Activated CD4-positive, alpha-beta T cell treated with anti-CD3 and anti-CD28 coated beads for 4 hours (primary cell): ENCODE results near the gene FBXO8.
"Not testable (repeated sequence)": the region's sequence is repeated elsewhere in the genome, so short reads cannot be mapped to it uniquely, and the experiment has no call there.

Experiments
- DNase-seq, 2 donors: peaks; one replicate each; pipeline ENCODE4 v3.0.0-alpha.2; 2020

FBXO8 gene

DNA sequence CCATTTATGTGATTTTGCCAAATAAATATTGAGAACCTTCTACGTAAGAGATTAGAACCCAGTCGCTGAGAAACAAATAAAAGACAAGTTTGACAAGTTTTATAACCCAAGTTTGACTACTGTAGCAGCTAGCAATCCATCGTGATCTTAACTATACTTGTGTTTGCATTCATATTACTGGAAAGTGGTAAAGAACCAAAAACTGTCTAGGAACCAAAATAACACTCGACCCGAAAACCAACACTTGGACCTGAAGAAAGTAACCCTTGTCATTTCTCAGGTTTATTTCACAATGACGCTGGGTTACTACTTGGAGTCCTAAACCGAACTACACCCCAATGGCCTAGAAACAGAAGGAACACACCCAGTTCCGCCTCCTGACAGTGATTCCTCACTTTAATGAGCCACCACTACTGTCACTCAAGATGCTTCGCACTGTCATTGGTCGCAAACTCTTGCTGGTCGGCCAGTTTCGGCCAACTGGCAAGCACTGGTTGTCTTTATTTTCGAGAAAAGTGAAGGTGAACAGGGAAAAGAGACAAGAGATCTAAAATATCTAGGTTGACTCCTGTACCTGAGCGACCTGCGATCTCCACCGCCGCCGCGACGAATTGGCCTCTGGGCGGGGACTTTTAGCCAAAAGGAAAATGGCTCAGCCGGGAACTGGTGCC is 496 bp downstream of the FBXO8 start:
- DNase-seq = peak; percentile 70 to 71

- DNase-seq = no peak
Measured at GRCh38 chr4:174281901-174282300, 1.6 kb downstream of the FBXO8 start.

GRCh38 chr4:174281182-174281737 is 2.2 kb downstream of the FBXO8 start:
- no peak for DNase-seq

GRCh38 chr4:174279433-174280155 is 3.9 kb downstream of the FBXO8 start:
- no peak for DNase-seq

DNA sequence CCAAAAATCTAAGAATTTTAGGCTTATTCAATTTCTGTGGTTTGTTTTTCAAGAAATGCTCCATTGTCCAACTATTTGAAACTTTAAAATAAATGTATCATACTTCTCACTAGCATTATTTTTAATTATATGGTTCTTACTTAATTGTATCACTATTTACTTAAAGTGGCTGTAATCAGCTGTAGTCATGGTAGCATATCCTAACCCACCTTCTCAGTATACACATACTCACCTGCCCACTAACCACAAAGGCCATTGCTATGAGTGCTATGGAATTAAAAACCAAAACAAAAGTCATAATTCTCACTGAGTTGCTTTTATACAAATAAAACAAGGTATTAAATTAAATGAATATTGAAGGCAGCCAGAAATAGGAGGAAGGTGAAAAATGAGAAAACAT is 5.0 kb downstream of the FBXO8 start:
- no peak for DNase-seq

DNA sequence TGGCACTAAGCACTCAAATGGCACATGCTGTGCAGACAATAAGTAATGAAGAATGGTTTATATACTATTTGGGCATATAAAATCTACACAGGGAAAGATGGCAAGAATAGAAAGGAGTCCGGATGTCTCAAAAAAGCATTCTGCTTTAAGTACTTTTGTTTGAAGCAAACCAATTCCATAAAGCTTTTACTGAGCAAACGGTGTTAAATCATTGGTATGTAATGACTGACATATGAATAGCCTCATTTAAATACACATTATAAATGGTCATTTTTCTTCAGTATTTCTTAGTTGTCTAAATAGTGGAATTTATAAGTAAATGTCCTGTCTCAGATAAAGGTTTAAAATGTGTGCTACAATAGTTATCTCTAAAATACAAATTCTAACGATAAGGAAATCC is 6.0 kb downstream of the FBXO8 start:
- DNase-seq = no peak

- no peak for DNase-seq
Measured at GRCh38 chr4:174275101-174275500, 8.4 kb downstream of the FBXO8 start.

DNA sequence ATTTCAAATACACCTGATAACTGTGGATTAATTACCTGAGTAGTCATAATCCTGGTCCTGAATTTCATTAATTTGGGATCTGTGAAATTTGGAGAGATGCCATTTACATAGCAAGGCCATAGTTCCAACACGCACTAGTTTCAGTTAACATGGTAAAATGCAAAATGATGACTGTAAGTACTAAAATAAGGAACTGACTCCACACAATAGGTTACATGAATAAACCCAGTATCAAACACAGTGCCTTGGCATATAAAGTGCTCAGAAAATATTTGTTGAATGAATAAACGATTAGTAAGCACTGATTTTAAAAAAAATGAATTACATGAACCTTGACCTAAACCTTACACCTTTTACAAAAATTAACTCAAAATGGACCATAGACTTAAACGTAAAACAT is 9.0 kb downstream of the FBXO8 start:
- no peak for DNase-seq

DNA sequence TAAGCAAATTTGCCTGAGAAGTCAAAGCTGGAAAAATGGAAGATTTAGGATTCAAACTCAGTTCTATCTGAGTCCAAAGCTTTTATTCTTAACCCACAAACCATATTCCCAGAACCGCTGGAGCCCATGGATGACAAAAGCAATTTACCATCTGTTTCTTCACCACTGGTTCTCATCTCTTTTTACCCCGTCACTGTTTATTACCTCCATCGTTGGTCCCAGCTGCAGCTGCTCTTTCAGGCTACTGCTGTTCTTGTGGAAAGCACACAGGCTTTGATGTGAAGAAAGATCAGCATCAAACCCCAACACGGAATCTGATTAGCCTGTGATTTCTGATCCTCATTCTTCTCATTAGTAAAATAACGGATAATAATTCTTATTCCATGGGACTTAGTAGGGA is 9.5 kb downstream of the FBXO8 start:
- no peak for DNase-seq

DNA sequence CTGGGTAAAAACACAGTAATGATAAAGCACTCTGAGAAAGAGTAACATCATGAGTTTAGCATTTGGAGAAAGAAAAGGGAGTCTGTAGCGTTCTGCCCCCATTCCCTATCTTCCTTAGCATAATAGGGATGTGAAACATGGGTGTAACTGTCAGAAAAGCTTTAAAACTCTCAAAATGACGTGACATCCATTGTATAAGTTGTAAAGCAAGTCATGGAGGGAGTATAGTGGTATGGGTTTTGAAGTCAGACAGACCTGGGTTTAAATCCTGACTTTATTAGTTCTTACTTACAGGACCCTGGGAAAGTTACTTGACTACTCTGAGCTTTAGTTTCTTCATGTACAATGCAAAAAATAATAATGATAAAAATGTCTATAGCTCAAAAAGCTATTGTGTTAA is 17.1 kb downstream of the FBXO8 start:
- no peak for DNase-seq

DNA sequence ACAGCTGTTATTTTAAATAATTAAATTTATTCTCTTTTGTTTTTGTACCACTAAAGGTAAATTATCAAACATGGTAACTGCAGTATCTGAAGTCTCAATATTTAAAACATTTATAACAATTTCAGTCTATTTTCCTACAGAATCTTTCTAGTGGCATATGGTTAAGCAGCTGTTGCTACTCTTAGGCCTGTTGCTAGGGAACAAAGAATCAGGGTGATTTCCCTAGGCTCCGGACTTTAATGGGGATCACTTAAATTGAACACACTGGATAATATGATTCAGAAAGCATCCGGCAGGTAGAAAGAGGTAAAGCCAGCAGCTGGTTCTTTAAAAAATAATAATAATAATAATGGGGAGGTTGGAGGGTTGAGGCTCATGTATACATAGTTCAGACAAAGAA is 17.6 kb downstream of the FBXO8 start:
- no peak for DNase-seq

GRCh38 chr4:174263445-174263736 is 20.1 kb downstream of the FBXO8 start:
- no peak for DNase-seq

DNA sequence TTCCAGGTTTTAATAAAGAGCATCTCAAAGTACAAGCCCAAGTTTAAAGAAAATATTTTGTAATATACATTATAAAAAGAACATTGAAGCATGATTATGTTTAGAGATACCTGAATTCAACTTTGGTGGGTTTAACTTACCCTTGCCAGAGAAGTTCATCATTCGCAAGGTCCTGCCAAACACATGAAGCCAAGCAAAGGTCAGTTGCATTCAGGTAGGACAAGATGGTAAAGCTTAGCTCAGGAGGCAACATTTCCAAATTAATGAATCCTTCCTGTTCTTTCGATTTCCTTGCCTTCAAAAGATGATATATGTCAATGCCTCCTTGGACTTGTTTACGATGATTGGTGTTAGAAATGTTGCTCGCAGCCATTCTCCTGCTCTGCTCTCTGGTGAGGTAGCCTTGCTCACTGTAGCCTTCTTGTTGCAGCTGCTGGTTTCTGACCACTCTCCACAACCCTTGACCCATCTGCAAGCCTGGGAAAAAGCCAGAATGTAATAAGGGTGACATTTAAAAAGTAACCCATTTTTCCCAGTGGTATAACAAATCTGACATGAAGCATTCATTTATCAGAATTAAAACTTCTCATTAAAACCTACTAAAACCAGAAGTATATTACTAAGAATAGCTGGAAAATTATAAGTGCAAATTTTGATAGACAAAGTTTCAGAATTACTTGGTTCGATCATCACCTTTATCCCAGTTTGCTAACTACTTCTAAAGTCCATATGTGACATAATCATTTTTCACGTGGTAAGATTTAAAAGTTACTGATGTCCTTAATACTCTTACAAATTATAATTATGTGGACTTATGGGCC is 20.6 kb downstream of the FBXO8 start:
- DNase-seq = no peak

DNA sequence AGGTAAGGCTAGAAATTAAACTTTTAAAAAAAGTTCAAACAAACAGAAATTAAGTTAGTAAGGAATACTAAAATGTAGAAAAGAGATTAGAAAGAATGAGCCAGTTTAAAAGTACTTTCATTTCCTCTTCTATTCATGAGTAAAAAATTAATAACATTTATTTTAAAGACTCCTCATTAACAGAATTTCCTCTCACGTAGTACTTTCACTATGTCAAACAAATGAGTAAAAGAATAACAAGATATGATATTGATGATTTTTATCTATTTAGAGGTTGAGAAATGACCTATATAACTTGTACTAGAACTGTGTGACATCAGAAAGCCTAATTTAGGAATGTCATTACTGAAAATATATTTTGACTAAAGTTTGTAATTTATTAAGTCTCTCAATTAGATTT is 22.0 kb downstream of the FBXO8 start:
- DNase-seq = not testable (repeated sequence)

DNA sequence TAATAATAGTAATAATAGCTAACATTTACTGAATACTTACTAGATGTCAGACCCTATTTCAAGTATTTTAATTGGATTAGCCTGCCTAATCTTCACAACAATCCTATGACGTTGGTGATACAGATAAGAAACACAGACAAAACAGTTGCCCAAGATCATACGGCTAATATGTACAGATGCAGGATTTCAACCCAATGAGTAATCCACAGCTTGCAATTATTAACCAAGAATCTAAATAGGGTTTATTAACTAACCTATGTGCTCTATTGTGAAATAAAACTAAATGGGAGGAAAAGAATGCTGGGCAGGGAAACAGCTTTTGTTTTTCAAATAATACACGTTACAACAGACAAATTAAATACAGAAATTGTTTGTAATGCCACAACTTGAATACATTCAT is 23.4 kb downstream of the FBXO8 start:
- DNase-seq = no peak

DNA sequence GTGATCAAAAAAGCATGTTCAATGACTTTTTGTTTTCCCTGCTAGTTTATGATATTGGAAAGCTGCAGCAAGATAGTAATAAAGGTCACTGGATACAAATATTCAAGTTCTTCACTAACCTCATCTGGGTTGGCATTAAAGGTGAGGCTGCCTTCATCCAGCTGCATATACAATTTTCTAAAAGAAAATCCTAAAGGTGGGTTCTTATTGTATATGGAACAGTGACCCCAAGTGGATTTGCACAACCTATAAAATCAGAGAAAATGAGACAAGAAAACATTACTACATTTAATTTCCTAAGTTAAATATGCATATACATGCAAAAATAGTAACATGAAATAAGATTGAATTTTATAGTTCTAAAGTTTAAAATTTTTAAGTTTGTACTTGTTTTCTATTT is 23.9 kb downstream of the FBXO8 start:
- no peak for DNase-seq

GRCh38 chr4:174256277-174256713 is 27.2 kb downstream of the FBXO8 start:
- no peak for DNase-seq

DNA sequence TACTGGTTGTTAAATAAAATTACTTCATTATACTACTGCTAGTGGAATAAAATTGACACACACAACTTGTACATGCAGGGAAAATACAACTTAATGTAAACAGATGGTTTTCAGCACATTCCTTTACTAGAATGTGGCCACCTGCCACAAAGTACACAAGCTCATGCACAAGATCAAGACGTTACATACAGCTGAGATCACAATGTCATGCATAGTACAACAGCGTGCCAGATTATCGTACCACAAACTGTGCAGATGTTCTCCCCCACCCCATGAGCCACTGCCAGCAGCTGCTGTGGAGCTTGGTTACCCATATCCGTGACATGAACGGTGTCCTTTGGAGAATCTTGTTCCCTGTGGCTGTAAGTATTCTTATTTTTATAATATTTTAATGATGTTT is 27.7 kb downstream of the FBXO8 start:
- no peak for DNase-seq

- no peak for DNase-seq
Measured at GRCh38 chr4:174255374-174255773, 28.1 kb downstream of the FBXO8 start.

DNA sequence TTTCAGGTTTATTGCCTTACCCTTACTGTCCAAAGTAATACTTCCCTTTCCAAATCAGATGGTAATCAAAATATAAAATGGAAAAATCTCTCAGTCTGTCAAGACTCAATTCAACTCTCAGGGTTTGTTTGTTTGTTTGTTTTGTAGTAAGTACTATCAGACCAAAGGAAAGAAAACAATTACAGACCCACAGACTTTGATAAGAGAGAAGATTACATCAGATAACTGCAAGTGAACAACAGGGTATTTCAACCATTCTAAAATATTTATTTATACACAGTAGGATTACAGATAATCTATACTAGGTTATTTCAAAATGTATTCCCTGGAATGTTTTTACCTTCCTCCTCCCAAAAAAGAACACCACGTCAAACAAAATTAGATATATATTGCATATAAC is 28.9 kb downstream of the FBXO8 start:
- no peak for DNase-seq

DNA sequence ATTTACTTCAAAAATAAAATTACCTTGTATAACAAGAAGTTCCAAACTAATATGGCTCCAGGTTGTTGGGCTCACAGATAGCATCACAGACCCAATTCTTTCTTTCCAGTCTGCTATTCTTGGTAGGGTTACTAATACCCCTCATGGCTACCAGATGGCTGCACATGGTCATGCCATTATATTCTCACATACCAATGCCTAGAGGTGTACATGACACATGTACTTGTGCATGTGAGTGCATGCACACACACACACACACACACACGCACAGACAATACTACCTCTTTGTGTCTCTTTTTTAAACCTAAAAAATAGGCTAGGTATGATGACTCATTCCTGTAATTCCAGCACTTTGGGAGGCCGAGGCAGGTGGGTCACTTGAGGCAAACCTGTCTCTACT is 31.1 kb downstream of the FBXO8 start:
- DNase-seq = no peak

DNA sequence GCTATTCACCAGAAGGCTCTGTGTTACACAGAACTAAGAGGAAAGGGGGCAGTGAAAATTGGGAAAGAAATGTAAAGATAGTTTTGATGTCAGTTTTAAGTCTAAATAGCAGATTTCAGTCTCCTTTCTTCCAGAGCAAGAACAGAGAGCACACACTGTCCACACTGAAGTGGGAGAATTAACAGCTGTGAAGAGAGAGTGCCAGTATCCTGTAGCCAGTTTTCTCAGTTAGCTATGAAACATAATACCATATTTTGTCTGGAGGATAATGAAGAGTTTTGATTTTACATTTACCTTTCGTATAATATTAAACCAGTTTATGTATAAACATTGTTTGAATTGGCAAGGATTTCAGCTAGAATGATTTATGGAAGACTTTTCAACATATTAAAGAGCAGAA is 35.1 kb downstream of the FBXO8 start:
- no peak for DNase-seq

GRCh38 chr4:174245714-174246113 is 37.8 kb downstream of the FBXO8 start:
- DNase-seq = no peak

DNA sequence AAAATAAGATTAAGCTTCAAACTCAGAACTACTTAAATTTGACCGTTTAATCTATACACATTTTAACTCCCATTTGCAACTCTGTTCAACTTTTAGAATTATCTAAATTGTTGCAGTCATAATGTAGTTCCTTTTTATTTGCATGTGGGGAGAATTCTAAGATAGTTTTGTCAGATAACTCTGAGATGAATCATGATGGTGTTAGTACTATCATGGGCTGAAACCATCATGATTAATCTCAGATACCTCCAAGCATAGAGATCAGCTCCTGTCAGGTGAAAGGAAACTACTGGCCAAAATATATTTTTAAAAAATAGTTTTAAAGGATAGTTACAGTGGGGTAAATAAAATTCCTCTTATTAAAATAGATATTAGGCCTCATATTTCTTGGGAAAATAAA is 39.0 kb downstream of the FBXO8 start:
- no peak for DNase-seq
